ENCODE results near the gene ALCAM.

DNA sequence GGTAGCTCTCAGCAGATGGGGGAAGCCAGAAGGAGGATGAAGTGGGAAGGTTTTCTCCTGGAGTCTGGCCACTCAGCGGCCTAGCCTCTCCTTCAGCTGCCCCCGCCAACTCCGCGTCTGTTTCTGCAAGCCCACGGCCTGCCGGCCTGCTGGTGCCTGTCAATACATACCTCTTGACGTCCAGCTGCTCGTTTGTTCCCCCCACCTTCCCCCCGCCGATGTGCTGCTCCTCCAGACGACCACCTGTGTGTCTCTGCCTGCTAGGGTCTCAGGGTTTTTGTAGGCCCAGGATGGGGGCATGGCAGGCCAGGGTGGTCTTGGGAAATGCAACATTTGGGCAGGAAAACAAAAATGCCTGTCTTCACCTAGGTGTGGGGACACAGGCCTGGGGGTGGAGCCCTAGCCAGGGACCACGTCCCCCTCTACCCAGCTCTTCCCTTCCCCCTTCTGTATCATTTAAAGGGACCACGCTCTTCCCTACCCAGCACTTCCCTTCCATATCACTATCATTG lies 137.8 kb downstream of the ALCAM start:
- TF ChIP-seq POLR2AphosphoS5 (IDR thresholded peaks at IDR 0.05; ENCODE audit: low read depth, low read length) (no peak), POLR2A (IDR thresholded peaks at IDR 0.05; ENCODE audit: low read depth, low read length) (no peak), TAF1 (IDR thresholded peaks at IDR 0.05; ENCODE audit: borderline replicate concordance, low read depth, low read length) (no peak)

Data from GM12892 (cell line).